Measurements from ENCODE around the gene ATG16L2.
"Not testable (repeated sequence)": the region's sequence is repeated elsewhere in the genome, so short reads cannot be mapped to it uniquely, and the experiment has no call there.

Gene ATG16L2

GRCh38 chr11:72826191-72826941 is 12.2 kb downstream of the ATG16L2 start:
- DNase-seq (ENCODE audit: low spot score) = no peak

DNA sequence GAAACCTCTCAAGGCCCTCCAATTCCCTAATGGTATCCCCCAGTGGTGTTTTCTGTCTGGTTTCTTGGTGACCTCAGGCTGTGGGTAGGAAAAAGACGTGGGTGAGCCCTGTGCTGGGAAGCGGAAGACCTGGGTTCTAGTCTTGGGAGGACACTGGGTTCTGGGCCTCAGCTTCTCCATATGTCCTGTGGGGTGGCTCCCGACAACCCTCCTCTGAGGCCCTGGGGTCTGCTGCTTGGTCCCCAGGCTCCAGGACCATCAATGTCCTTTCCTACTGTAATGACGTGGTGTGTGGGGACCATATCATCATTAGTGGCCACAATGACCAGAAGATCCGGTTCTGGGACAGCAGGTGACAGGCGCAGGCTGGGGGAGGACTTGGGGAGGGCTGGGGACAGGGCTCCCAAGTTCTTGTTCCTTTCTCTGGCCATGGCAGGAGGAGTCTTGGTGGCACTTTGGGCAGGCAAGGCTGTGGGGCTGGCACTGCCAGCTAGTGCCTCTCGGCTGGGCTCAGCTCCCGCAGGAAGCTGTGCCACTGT is 12.8 kb downstream of the ATG16L2 start:
- no peak for DNase-seq (ENCODE audit: low spot score)

GRCh38 chr11:72827656-72828055 is 13.4 kb downstream of the ATG16L2 start:
- DNase-seq (ENCODE audit: low spot score) = not testable (repeated sequence)

DNA sequence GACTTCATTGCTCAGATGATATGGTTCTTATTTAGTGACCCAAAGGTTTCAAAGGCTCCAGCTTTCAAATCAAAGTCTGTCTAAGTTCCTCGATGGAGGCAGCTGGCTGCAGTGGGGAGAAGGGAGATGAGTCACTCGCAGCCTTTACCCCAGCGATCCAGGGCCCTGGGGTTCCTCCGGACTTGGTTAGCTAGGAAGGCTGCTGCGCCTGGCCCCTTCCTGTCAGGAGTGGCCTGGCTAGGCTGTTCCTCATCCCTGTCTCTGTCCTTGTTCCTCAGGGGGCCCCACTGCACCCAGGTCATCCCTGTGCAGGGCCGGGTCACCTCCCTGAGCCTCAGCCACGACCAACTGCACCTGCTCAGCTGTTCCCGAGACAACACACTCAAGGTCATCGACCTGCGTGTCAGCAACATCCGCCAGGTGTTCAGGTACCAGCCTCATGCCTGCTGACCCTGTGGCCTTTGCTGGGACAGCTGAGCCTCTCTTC is 13.9 kb downstream of the ATG16L2 start:
- no peak for DNase-seq (ENCODE audit: low spot score)

DNA sequence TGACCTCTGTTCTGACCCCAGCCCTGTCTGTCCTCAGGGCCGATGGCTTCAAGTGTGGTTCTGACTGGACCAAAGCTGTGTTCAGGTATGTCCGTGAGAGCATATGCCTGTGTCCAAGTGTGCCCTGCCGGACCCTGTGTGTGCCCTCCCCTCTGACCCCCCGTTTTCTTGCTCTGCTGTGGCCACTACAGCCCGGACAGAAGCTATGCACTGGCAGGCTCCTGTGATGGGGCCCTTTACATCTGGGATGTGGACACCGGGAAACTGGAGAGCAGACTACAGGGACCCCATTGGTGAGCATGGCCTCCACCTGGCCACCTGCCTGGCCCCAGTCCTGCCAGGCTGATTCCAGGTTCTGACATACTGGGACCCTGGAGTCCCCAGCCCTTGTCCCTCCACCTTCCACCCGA is 14.5 kb downstream of the ATG16L2 start:
- DNase-seq (ENCODE audit: low spot score) = no peak

GRCh38 chr11:72829178-72829577 is 15.0 kb downstream of the ATG16L2 start:
- no peak for DNase-seq (ENCODE audit: low spot score)

DNA sequence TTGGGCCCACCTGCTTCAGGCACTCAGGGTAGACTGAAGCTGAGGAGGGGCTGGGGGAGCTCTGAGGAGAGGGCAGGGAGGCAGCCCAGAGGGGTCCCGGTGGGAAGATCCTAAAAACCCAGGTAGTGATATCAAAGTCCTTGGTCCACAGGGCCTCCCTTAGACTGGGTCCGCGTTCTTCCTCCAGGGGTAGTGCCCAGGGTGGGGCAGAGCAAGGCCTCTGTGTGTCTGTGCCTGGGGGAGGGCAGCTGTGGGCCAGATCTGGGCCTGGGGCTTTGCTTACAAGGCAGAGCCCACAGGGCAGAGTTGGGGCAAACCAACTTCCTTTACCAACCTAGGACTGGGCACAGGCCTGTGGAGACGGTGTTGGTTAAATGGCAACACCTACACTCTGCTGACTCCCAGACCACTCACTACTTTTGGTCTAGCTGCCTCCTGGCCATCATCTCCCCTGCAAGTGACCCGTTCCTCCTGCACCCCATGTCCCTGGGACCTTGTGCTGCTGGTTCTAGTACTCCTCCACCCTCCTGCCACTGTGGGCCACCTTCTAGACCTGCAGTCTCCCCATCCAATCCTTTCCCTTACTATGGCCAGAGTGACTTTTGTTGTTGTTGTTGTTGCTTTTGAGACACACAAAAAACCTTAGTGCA is 15.8 kb downstream of the ATG16L2 start:
- DNase-seq (ENCODE audit: low spot score) = no peak

GRCh38 chr11:72831521-72832300 is 17.5 kb downstream of the ATG16L2 start:
- peak; percentile 81 for DNase-seq (ENCODE audit: low spot score)

- no peak for DNase-seq (ENCODE audit: low spot score)
These were observed 18.3 kb downstream of the ATG16L2 start for GRCh38 chr11:72832301-72833082.

GRCh38 chr11:72833083-72833733 is 19.0 kb downstream of the ATG16L2 start:
- no peak for DNase-seq (ENCODE audit: low spot score)

DNA sequence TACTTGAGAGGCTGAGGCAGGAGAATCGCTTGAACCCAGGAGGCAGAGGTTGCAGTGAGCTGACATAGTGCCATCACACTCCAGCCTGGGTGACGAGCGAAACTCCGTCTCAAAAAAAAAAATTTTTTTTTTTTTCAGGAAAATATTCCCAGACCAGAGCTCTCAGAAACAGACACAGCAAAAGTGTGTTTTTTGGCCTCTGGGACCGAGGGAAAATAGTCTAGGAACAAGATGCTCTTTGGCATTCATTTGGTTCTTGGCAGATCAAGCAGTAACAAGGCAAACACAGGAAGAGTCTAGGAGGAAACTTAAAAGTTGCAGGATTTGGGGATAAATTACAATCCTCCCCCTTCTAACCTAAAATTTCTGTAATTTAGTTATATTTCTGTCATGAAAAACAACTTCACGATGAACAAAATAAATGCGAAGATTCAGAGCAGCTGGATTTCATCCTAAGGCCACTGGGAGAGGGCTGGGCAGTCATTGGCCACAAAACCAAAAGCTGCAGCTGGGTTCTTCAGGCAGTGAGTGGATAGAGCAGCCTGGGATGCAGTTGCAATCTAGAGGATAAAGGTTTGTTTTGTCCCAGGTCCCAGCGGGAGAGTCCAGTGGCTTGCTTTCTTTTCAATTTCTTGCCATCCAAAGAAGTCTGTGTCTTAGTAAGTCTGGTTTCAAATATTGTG is 19.7 kb downstream of the ATG16L2 start:
- DNase-seq (ENCODE audit: low spot score) = no peak

DNA sequence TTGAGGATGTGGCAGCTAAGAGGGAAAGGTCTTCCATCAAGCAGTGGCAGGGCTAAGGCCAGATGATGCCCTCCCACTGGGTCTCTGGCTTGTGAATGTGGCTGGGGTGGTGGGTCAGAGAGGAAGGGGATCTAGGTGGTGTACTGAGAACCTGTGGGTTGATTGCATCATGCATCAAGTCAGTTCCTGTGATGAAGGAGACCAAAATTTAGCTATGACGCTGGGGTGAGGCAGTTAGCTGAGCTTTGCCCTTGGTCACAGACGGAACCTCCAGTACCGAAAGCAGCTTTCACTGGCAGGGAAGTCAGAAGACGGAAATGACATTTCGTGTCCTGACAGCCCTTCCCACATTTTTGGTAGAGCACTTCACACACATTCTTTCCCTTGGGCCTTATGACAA is 20.7 kb downstream of the ATG16L2 start:
- DNase-seq (ENCODE audit: low spot score) = no peak

DNA sequence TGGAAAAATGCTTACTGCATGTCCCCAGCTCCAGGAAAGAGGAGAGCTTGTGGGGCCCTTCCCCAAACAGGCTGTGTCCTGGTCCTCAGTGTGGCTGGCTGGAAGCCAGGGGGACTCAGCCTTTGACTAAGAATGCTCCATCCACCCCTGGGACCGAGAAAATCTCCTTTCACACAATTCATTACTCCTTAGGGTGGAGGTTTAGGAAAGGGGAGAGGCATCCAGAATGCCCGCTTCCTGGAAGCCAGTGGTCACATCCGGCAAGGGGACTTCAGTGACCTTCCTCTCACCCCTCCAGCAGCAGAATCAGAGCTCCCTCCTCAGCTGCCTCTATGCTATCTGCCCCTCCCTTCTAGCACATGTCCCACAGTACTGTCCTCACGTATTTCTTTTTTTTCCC is 21.9 kb downstream of the ATG16L2 start:
- no peak for DNase-seq (ENCODE audit: low spot score)

- DNase-seq (ENCODE audit: low spot score) = no peak
These were observed 24.6 kb downstream of the ATG16L2 start for GRCh38 chr11:72838691-72839305.

DNA sequence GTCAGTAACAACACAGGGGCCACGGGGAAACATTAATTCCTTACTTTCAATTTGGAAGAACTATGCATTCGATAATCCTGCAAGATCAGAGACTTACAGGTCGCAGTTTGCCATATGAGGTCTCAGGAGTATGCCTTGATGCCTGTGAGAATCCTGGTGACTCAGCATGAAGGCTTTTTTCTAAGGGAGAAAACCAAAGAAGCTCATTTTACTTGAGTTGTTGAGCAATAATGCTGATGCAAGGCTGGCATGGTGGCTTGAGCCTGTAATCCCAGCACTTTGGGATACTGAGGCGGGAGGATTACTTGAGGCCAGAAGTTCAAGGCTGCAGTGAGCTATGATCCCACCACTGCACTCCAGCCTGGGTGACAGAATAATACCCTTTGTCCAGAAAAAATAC is 26.6 kb downstream of the ATG16L2 start:
- no peak for DNase-seq (ENCODE audit: low spot score)

DNA sequence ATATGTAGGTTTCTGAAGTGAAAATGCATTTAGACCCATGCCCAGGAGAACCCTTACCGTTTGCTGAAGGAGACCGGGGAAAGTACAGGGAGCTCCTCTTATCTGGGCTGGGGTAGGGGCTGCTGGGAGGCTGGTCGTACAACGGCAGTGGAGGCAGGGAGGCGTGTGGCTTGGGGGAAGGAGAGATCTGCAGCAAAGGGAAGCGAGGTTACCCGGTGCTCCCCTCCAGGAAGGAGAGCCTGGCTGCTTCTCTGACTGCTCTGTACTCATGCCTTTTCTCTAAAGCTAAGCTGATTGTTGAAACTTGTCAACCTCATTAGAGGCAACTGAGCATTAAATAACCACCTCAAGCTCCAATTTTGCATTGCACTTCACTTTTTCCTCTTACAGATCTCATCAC is 27.2 kb downstream of the ATG16L2 start:
- DNase-seq (ENCODE audit: low spot score) = no peak

GRCh38 chr11:72842126-72842525 is 27.9 kb downstream of the ATG16L2 start:
- no peak for DNase-seq (ENCODE audit: low spot score)

DNA sequence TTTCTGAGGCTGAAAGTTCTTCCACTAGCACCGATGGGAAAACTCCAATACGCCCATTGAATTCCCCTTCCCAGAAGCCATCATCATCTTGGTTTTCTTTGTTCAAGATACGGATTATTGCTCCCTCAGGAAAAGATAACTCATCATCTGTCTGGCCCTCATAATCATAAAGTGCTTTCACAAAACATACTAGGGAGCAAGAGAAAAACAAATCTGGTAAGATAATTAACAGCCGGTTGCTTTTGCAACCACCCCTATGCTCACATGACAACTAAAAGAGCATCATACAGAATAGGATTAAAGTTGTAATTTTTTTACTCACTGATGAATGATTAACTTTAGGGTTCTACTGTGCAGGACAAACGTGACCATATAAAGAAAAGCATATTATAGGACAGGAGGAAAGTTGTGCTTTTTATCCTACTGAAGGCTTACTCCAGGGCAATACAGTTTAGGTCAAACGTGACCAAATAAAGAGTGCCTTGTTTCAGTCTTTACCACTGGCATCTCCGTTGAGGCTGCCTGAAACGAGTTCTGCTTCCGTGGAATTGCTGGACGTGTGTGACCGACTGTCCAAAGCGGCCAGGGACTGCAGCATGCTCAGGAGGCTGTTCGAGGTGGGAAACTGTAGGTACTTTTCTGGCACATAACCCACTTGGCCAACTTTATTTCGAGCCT is 28.6 kb downstream of the ATG16L2 start:
- DNase-seq (ENCODE audit: low spot score) = no peak

DNA sequence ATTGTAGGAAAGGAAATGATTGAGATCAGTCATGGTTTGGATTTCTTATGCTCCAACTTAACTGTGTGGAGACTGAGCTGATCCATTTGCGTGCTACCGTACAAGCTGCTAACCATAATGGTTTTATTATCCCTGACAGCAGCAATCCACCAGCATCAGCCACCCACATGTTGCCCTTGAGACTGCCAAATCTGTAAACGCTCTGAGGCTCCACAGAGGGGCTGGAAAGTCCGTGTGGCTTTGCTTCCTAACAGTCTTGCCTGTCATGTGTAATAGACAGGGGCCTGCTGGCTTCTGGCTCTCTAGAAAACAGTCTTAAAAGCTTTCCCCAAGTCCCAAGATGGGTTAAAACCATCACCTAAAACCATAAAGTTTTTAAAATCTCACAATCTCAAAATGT is 30.1 kb downstream of the ATG16L2 start:
- no peak for DNase-seq (ENCODE audit: low spot score)

Data from iPS-NIHi11 (cell line).